H1 (cell line): ENCODE data around the gene TCAP. TPM values are rescaled to one million over a fixed set of nuclear protein-coding genes. Genes with fewer than 3 reads are reported as not detected.

Experiments
- CTCF ChIA-PET: fragments of 300-600 bp; sonication (Branson Sonifier 250); formaldehyde crosslinking; loops from one replicate; lab custom pipeline; 2021; ENCODE audit not compliant: partially characterized antibody; lab: Charles Lee
- POLR2A ChIA-PET: fragments of 300-600 bp; sonication (Branson Sonifier 250); formaldehyde crosslinking; loops from one replicate; lab custom pipeline; 2021; ENCODE audit warnings: inconsistent platforms; ENCODE audit not compliant: partially characterized antibody; lab: Charles Lee
- DNase-seq, 2 experiments: peaks; one replicate each; pipeline versions ENCODE4 v3.0.0 to v3.0.0-alpha.2; 2010 to 2022; ENCODE audit warnings: low spot score in 2 of 2, low read depth in 1 of 2, mixed read lengths in 1 of 2
- FAIRE-seq: peaks from 2 replicates; lab custom pipeline; 2011; peaks lifted over from hg19 to GRCh38; lab: Jason Lieb, UNC
- H2AFZ ChIP-seq: 2 replicates; pipeline ENCODE4 v1.8.1; 2012; ENCODE audit warnings: low read length, inconsistent platforms
- H2AK5ac ChIP-seq: 2 replicates; pipeline ENCODE4 v1.6.1; 2013; ENCODE audit warnings: low read depth, low read length
- H2BK120ac ChIP-seq: replicated peaks from 2 replicates; pipeline ENCODE3; 2013; ENCODE audit warnings: low read depth, low read length, inconsistent platforms
- H2BK12ac ChIP-seq: 2 replicates; pipeline ENCODE4 v1.6.1; 2013; ENCODE audit warnings: low read depth, low read length
- H2BK15ac ChIP-seq: 2 replicates; pipeline ENCODE4 v1.6.1; 2013; ENCODE audit warnings: low read length
- H2BK20ac ChIP-seq: 2 replicates; pipeline ENCODE4 v1.6.1; 2013; ENCODE audit warnings: low read length
- H2BK5ac ChIP-seq: 2 replicates; pipeline ENCODE4 v1.6.1; 2013; ENCODE audit warnings: low read depth, low read length
- H3K14ac ChIP-seq: 2 replicates; pipeline ENCODE4 v1.6.1; 2013; ENCODE audit warnings: inconsistent platforms; ENCODE audit not compliant: insufficient read length
- H3K18ac ChIP-seq: 2 replicates; pipeline ENCODE4 v1.6.1; 2013; ENCODE audit warnings: low read length; ENCODE audit errors: extremely low read depth
- H3K23ac ChIP-seq: 2 replicates; pipeline ENCODE4 v1.6.1; 2013; ENCODE audit warnings: inconsistent platforms; ENCODE audit not compliant: insufficient read length
- H3K23me2 ChIP-seq: 2 replicates; pipeline ENCODE4 v1.6.1; 2013; ENCODE audit warnings: low read depth, low read length
- H3K27ac ChIP-seq: 2 replicates; pipeline ENCODE4 v1.6.1; 2011; ENCODE audit warnings: low read depth, low read length, inconsistent platforms
- H3K27me3 ChIP-seq, 4 experiments: replicated peaks in 1 of 4; 1 replicate in 1 of 4; 2 replicates in 3 of 4; pipeline versions ENCODE4 v1.6.1 to v1.8.1; 2011 to 2013; ENCODE audit warnings: low read length in 3 of 4, mild to moderate bottlenecking in 3 of 4, inconsistent platforms in 2 of 4, mixed read lengths in 2 of 4, moderate library complexity in 1 of 4; ENCODE audit not compliant: control insufficient read depth in 3 of 4, insufficient read depth in 3 of 4; ENCODE audit errors: extremely low read depth in 1 of 4
- H3K36me3 ChIP-seq, 4 experiments: 2 replicates each; pipeline versions ENCODE4 v1.6.1 to v1.8.1; 2011 to 2013; ENCODE audit warnings: mild to moderate bottlenecking in 4 of 4, low read length in 3 of 4, moderate library complexity in 2 of 4, control low read depth in 1 of 4, inconsistent platforms in 1 of 4; ENCODE audit not compliant: insufficient read depth in 4 of 4, control insufficient read depth in 2 of 4
- H3K4ac ChIP-seq: replicated peaks from 2 replicates; pipeline ENCODE3; 2013; ENCODE audit warnings: low read length, low read depth, mixed read lengths, inconsistent platforms; ENCODE audit not compliant: insufficient read length
- H3K4me1 ChIP-seq, 4 experiments: replicated peaks in 1 of 4; 1 replicate in 1 of 4; 2 replicates in 3 of 4; pipeline versions ENCODE4 v1.6.1 to v1.8.1; 2011 to 2013; ENCODE audit warnings: low read length in 3 of 4, inconsistent platforms in 2 of 4, mixed read lengths in 1 of 4; ENCODE audit not compliant: insufficient read depth in 4 of 4, control insufficient read depth in 3 of 4
- H3K4me2 ChIP-seq, 2 experiments: 2 replicates each; pipeline versions ENCODE4 v1.6.1 to v1.8.1; 2011 to 2013; ENCODE audit warnings: low read depth in 2 of 2, low read length in 2 of 2, control low read depth in 1 of 2, inconsistent platforms in 1 of 2, mild to moderate bottlenecking in 1 of 2; ENCODE audit not compliant: insufficient read depth in 1 of 2
- H3K4me3 ChIP-seq, 4 experiments: fragments of 200-600, 300-600 bp in 1 of 4; sonication (generic), shearing (Covaris generic), sonication (Bioruptor Twin) in 1 of 4; 2 replicates each; pipeline versions ENCODE4 v1.5.1 to v1.8.1; 2011 to 2016; ENCODE audit warnings: low read length in 4 of 4, low read depth in 3 of 4, control low read depth in 2 of 4, inconsistent platforms in 2 of 4, mild to moderate bottlenecking in 2 of 4, mixed read lengths in 1 of 4, moderate library complexity in 1 of 4; ENCODE audit not compliant: insufficient read depth in 2 of 4; ENCODE audit errors: extremely low read depth in 1 of 4
- H3K56ac ChIP-seq: replicated peaks from 2 replicates; pipeline ENCODE3; 2013; ENCODE audit warnings: low read depth, mild to moderate bottlenecking, mixed read lengths, low read length, inconsistent platforms; ENCODE audit not compliant: insufficient read length
- H3K79me1 ChIP-seq: 2 replicates; pipeline ENCODE4 v1.6.1; 2013; ENCODE audit warnings: low read depth, low read length, control low read depth
- H3K79me2 ChIP-seq, 2 experiments: 2 replicates each; pipeline versions ENCODE4 v1.6.1 to v1.8.1; 2012 to 2013; ENCODE audit warnings: low read length in 2 of 2, mild to moderate bottlenecking in 2 of 2, inconsistent platforms in 1 of 2; ENCODE audit not compliant: insufficient read depth in 2 of 2, control insufficient read depth in 1 of 2
- H3K9ac ChIP-seq, 4 experiments: replicated peaks in 1 of 4; 1 replicate in 1 of 4; 2 replicates in 3 of 4; pipeline versions ENCODE4 v1.6.1 to v1.8.1; 2011 to 2013; ENCODE audit warnings: low read depth in 3 of 4, low read length in 3 of 4, control low read depth in 2 of 4, mild to moderate bottlenecking in 2 of 4, moderate library complexity in 2 of 4, inconsistent platforms in 1 of 4; ENCODE audit errors: extremely low read depth in 1 of 4
- H3K9me3 ChIP-seq, 2 experiments: 2 replicates each; pipeline versions ENCODE4 v1.6.1 to v1.8.1; 2012 to 2013; ENCODE audit warnings: mild to moderate bottlenecking in 2 of 2, moderate library complexity in 2 of 2, control low read depth in 1 of 2, inconsistent platforms in 1 of 2, low read depth in 1 of 2, low read length in 1 of 2, mixed read lengths in 1 of 2; ENCODE audit not compliant: insufficient read depth in 2 of 2
- H4K20me1 ChIP-seq, 2 experiments: replicated peaks in 1 of 2; 2 replicates each; pipeline versions ENCODE3 to v1.8.1; 2011 to 2013; ENCODE audit warnings: inconsistent platforms in 2 of 2, low read length in 2 of 2, mild to moderate bottlenecking in 1 of 2; ENCODE audit not compliant: insufficient read depth in 2 of 2, control insufficient read depth in 1 of 2
- H4K5ac ChIP-seq: 2 replicates; pipeline ENCODE4 v1.6.1; 2013; ENCODE audit warnings: low read length, low read depth, mixed read lengths, inconsistent platforms; ENCODE audit not compliant: insufficient read length
- H4K8ac ChIP-seq: 2 replicates; pipeline ENCODE4 v1.8.0; 2013; ENCODE audit warnings: mild to moderate bottlenecking, moderate library complexity, low read length, inconsistent platforms; ENCODE audit not compliant: insufficient read depth; ENCODE audit errors: extremely low read depth
- H4K91ac ChIP-seq: replicated peaks from 2 replicates; pipeline ENCODE3; 2013; ENCODE audit warnings: low read length, mixed read lengths, inconsistent platforms; ENCODE audit not compliant: insufficient read length
- BRCA1 ChIP-seq: IDR thresholded peaks from 2 replicates; pipeline ENCODE4 v1.6.1; 2012; ENCODE audit warnings: low read depth, low read length, improper control_type of control experiment
- NRF1 ChIP-seq: IDR thresholded peaks from 2 replicates; pipeline ENCODE4 v1.6.1; 2011; ENCODE audit warnings: mild to moderate bottlenecking, low read depth, low read length, improper control_type of control experiment
- RBBP5 ChIP-seq: IDR thresholded peaks from 2 replicates; pipeline ENCODE4 v1.7.1; 2012; ENCODE audit warnings: low read depth, mild to moderate bottlenecking, inconsistent platforms, low read length, moderate library complexity, borderline replicate concordance
- TAF7 ChIP-seq: optimal IDR thresholded peaks from 2 replicates; pipeline ENCODE3; 2011; ENCODE audit warnings: low read depth, mild to moderate bottlenecking, inconsistent platforms, low read length, moderate library complexity, borderline replicate concordance
- WGBS, 2 experiments: shearing (Covaris generic) in 1 of 2; methylation state at CpG; one replicate each; pipeline versions ENCODE4 v1.1.6 to v1.1.7; 2013 to 2015; ENCODE audit warnings: low lambda C conversion rate in 2 of 2, mixed read lengths in 2 of 2, inconsistent platforms in 1 of 2, low coverage in 1 of 2, missing lambda C conversion rate in 1 of 2; ENCODE audit not compliant: insufficient replicate concordance in 2 of 2, insufficient coverage in 1 of 2, insufficient read length in 1 of 2; ENCODE audit errors: extremely low coverage in 1 of 2, missing lambda C conversion rate in 1 of 2; 5-methylcytosine and 5-hydroxymethylcytosine counted together
- polyA plus RNA-seq, 7 experiments: library from polyadenylated mRNA; depleted of rRNA in 3 of 7; stranded (reverse) in 5 of 7; unstranded in 2 of 7; fragments of >200 nt in 5 of 7; fragments of 200-250 nt in 2 of 7; gene quantifications; 1 replicate in 5 of 7; 2 replicates in 1 of 7; 4 replicates in 1 of 7; pipeline versions ENCODE4 v1.2.1 to v1.2.3, GENCODE V29; 2011 to 2013; ENCODE audit warnings: missing spikeins in 2 of 7, mixed read lengths in 2 of 7
- total RNA-seq: library from RNA; stranded (reverse); fragmentation: NEBNext Ultra II Directional; extraction: Animal tissue kit (Norgen Biotek cat#: 25700); gene quantifications from 2 replicates; pipeline ENCODE4 v1.2.1, GENCODE V29; 2021
- TF ChIP-seq, protein P1 (sequence below): IDR thresholded peaks from 2 replicates; pipeline ENCODE4 v1.6.1; 2011; ENCODE audit warnings: low read length, improper control_type of control experiment

Gene TCAP
- total and polyA plus RNA-seq, 2 of the 8 experiments (the other 6 are each of a cell fraction or from before 2014, with no cell fraction given), result 0.82 to 1.4 TPM

DNA sequence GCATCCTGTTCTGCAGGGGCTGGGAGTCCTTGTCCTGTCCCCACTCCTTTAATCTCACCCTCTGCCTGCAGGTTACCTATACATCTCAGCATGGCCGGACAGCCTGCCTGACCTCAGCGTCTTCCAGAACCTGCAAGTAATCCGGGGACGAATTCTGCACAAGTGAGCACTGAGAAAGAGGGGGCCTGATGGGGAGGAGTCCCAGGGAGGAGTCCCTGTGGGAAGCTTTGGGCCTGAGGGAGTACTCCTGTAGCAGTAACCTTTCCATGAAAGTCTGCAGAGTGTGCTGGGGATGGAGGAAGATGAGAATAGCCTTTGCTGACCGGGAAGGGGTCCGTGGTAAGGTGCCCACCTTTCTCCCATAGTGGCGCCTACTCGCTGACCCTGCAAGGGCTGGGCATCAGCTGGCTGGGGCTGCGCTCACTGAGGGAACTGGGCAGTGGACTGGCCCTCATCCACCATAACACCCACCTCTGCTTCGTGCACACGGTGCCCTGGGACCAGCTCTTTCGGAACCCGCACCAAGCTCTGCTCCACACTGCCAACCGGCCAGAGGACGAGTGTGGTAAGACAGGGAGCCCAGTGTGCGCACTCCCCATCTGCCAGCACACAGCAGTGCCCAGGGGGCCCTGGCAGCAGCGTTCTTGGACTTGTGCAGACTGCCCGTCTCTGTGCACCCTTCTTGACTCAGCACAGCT is 50.4 kb downstream of the TCAP start:
- H3K56ac ChIP-seq, result no peak overlapping the region
- H2AK5ac ChIP-seq, result no peak overlapping the region
- H3K9me3 ChIP-seq, result no peaks in the 10 kb centered on the region
- H3K79me2 ChIP-seq, result peaks cover 0 to 4% of the 10 kb centered on the region in 2 experiments; a peak in 2 of 4 replicates
- H2BK120ac ChIP-seq, result no peak overlapping the region
- no peak for TF ChIP-seq BRCA1
- TF ChIP-seq RBBP5, result no peak
- TF ChIP-seq, protein P1, sequence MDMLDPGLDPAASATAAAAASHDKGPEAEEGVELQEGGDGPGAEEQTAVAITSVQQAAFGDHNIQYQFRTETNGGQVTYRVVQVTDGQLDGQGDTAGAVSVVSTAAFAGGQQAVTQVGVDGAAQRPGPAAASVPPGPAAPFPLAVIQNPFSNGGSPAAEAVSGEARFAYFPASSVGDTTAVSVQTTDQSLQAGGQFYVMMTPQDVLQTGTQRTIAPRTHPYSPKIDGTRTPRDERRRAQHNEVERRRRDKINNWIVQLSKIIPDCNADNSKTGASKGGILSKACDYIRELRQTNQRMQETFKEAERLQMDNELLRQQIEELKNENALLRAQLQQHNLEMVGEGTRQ, result no peak
- TF ChIP-seq TAF7, result no peak
- no peak for TF ChIP-seq NRF1
- H3K4me1 ChIP-seq, result no peaks in the 10 kb centered on the region
- H3K27me3 ChIP-seq, result no peaks in the 10 kb centered on the region
- no peak overlapping the region for H2BK12ac ChIP-seq
- no peak overlapping the region for H2BK5ac ChIP-seq
- H3K4me3 ChIP-seq, result no peak overlapping the region
- WGBS, 2 experiments, result 94% methylated on average over 18 of the region's 18 CpGs; no CpG with 5 or more reads in 1 of the 2 experiments
- H3K23me2 ChIP-seq, result no peaks in the 10 kb centered on the region
- no peak for FAIRE-seq
- no peak for DNase-seq
- no peak overlapping the region for H4K91ac ChIP-seq
- H3K36me3 ChIP-seq, result peaks cover 45 to 94% (median 75%) of the 10 kb centered on the region in 4 experiments
- H3K9ac ChIP-seq, result no peak overlapping the region
- no peak overlapping the region for H3K4me2 ChIP-seq
- ChIA-PET CTCF (interaction anchor here (0.5 to 2.7 kb wide), 9 partner anchors 10 to 167 kb away, joined by 3 to 13 read pairs (median 3); partner anchors contain the start of genes MIEN1 and PGAP3), POLR2A (interaction anchor here (0.9 to 4.5 kb wide), 8 partner anchors 8 to 35 kb away, joined by 3 to 23 read pairs (median 5); partner anchors contain the start of genes ERBB2 and MIEN1)
- H2BK20ac ChIP-seq, result no peak overlapping the region
- no peaks in the 10 kb centered on the region for H3K79me1 ChIP-seq
- H2BK15ac ChIP-seq, result no peak overlapping the region
- H3K14ac ChIP-seq, result no peak overlapping the region
- H4K5ac ChIP-seq, result no peak overlapping the region
- H4K20me1 ChIP-seq, result peaks cover 8 to 10% of the 10 kb centered on the region in 2 experiments
- no peak overlapping the region for H3K23ac ChIP-seq
- no peak overlapping the region for H4K8ac ChIP-seq
- H3K18ac ChIP-seq, result no peak overlapping the region
- 0 out of 2 replicates have a peak overlapping the region, but pooled peaks have one; percentile 47 for H3K27ac ChIP-seq
- no peak overlapping the region for H3K4ac ChIP-seq
- H2AFZ ChIP-seq, result no peak overlapping the region
